ENCODE data around the gene COQ6. TPM values are rescaled to one million over a fixed set of nuclear protein-coding genes. Genes with fewer than 3 reads are reported as not detected.

The COQ6 gene
- total RNA-seq, 1 donor from 2014 or later = 49.8 TPM

- no peak overlapping the region for H3K4me3 ChIP-seq
- H3K4me1 ChIP-seq = no peaks in the 10 kb centered on the region
- H3K9me3 ChIP-seq (replicated peaks) = no peaks in the 10 kb centered on the region
- no peak for TF ChIP-seq CTCF (IDR thresholded peaks at IDR 0.05; ENCODE audit: borderline replicate concordance)
- no peak overlapping the region for H3K27ac ChIP-seq (replicated peaks)
- intact Hi-C loops (cut with micrococcal nuclease) = no loop called here
- DNase-seq = no peak
- peaks cover 90% of the 10 kb centered on the region for H3K36me3 ChIP-seq
- H3K27me3 ChIP-seq (ENCODE audit: low read depth) = no peaks in the 10 kb centered on the region
Measured at GRCh38 chr14:73924337-73924736, 25.8 kb upstream of the COQ6 start.

- Histone ChIP-seq H3K27ac (replicated peaks) (no peak overlapping the region), H3K27me3 (ENCODE audit: low read depth) (no peaks in the 10 kb centered on the region), H3K9me3 (replicated peaks) (no peaks in the 10 kb centered on the region), H3K4me1 (no peaks in the 10 kb centered on the region), H3K4me3 (no peak overlapping the region), H3K36me3 (peaks cover 80% of the 10 kb centered on the region)
- DNase-seq = no peak
- TF ChIP-seq CTCF (IDR thresholded peaks at IDR 0.05; ENCODE audit: borderline replicate concordance) = no peak
- intact Hi-C loops (cut with micrococcal nuclease) = no loop called here
Measured at GRCh38 chr14:73935666-73936065, 14.4 kb upstream of the COQ6 start.

GRCh38 chr14:73936548-73936947 lies 13.6 kb upstream of the COQ6 start:
- Histone ChIP-seq H3K4me1 (no peaks in the 10 kb centered on the region), H3K36me3 (peaks cover 73% of the 10 kb centered on the region), H3K4me3 (no peak overlapping the region), H3K27me3 (ENCODE audit: low read depth) (no peaks in the 10 kb centered on the region), H3K9me3 (replicated peaks) (no peaks in the 10 kb centered on the region), H3K27ac (replicated peaks) (no peak overlapping the region)
- TF ChIP-seq CTCF (IDR thresholded peaks at IDR 0.05; ENCODE audit: borderline replicate concordance) = no peak
- intact Hi-C loops (cut with micrococcal nuclease) = no loop called here
- DNase-seq = no peak

- Histone ChIP-seq H3K27me3 (ENCODE audit: low read depth) (no peaks in the 10 kb centered on the region), H3K36me3 (peaks cover 68% of the 10 kb centered on the region), H3K27ac (replicated peaks) (no peak overlapping the region), H3K4me3 (no peak overlapping the region), H3K9me3 (replicated peaks) (no peaks in the 10 kb centered on the region), H3K4me1 (no peaks in the 10 kb centered on the region)
- intact Hi-C loops (cut with micrococcal nuclease) = no loop called here
- TF ChIP-seq CTCF (IDR thresholded peaks at IDR 0.05; ENCODE audit: borderline replicate concordance) = no peak
- DNase-seq = no peak
Measured at GRCh38 chr14:73937012-73937411, 13.1 kb upstream of the COQ6 start.

GRCh38 chr14:73942180-73942579 lies 7.9 kb upstream of the COQ6 start:
- H3K27me3 ChIP-seq (ENCODE audit: low read depth) = no peaks in the 10 kb centered on the region
- peaks cover 47% of the 10 kb centered on the region for H3K36me3 ChIP-seq
- no peak overlapping the region for H3K27ac ChIP-seq (replicated peaks)
- intact Hi-C loops (cut with micrococcal nuclease) = no loop called here
- H3K4me1 ChIP-seq = no peaks in the 10 kb centered on the region
- H3K4me3 ChIP-seq = no peak overlapping the region
- DNase-seq = no peak
- no peak for TF ChIP-seq CTCF (IDR thresholded peaks at IDR 0.05; ENCODE audit: borderline replicate concordance)
- H3K9me3 ChIP-seq (replicated peaks) = no peaks in the 10 kb centered on the region

GRCh38 chr14:73943083-73943482 lies 7.0 kb upstream of the COQ6 start:
- intact Hi-C loops (cut with micrococcal nuclease) = no loop called here
- no peak overlapping the region for H3K4me3 ChIP-seq
- TF ChIP-seq CTCF (IDR thresholded peaks at IDR 0.05; ENCODE audit: borderline replicate concordance) = no peak

More at GRCh38 chr14:73943083-73943482, 7.0 kb upstream of the COQ6 start:
- Histone ChIP-seq H3K27me3 (ENCODE audit: low read depth) (no peaks in the 10 kb centered on the region), H3K9me3 (replicated peaks) (no peaks in the 10 kb centered on the region), H3K4me1 (no peaks in the 10 kb centered on the region), H3K36me3 (peaks cover 38% of the 10 kb centered on the region), H3K27ac (replicated peaks) (no peak overlapping the region)
- DNase-seq = no peak
